Heart right ventricle (tissue), 16 donors: ENCODE results near the gene RFX1. TPM values are rescaled to one million over a fixed set of nuclear protein-coding genes. Genes with fewer than 3 reads are reported as not detected.
A peak's percentile ranks its signal among the peaks of the same experiment; 100 is the strongest.

Source experiments
- ATAC-seq, 8 donors: fragments of 200-7000 bp; cut with Tn5 transposase; one replicate each; pipeline ENCODE4 v1.9.1; 2020; ENCODE audit warnings: mild to moderate bottlenecking in 8 of 8, moderate library complexity in 8 of 8, moderate number of reproducible peaks in 1 of 8
- DNase-seq, 2 donors: peaks; one replicate each; pipeline ENCODE4 v3.0.0-alpha.2; 2020
- H3K27ac ChIP-seq, 10 donors: fragments of 200-600 bp; sonication (generic) in 2 of 10; one replicate each; pipeline versions ENCODE4 v1.5.0 to v1.8.0; 2020 to 2022; ENCODE audit warnings: mild to moderate bottlenecking in 3 of 10
- H3K27me3 ChIP-seq, 7 donors: fragments of 200-600 bp; one replicate each; pipeline ENCODE4 v1.8.0; 2021 to 2022; ENCODE audit warnings: mild to moderate bottlenecking in 2 of 7
- H3K36me3 ChIP-seq, 9 donors: fragments of 200-600 bp; sonication (generic) in 1 of 9; one replicate each; pipeline versions ENCODE4 v1.5.0 to v1.8.0; 2020 to 2022; ENCODE audit warnings: mild to moderate bottlenecking in 2 of 9
- H3K4me1 ChIP-seq, 9 donors: fragments of 200-600 bp; sonication (generic) in 1 of 9; one replicate each; pipeline versions ENCODE4 v1.5.0 to v1.8.0; 2020 to 2022; ENCODE audit warnings: mild to moderate bottlenecking in 4 of 9
- H3K4me3 ChIP-seq, 10 donors: fragments of 200-600 bp; sonication (generic) in 2 of 10; one replicate each; pipeline versions ENCODE4 v1.5.0 to v1.8.0; 2020 to 2022; ENCODE audit warnings: mild to moderate bottlenecking in 7 of 10, moderate library complexity in 2 of 10
- H3K9me3 ChIP-seq, 11 donors: fragments of 200-600 bp in 10 of 11; sonication (generic) in 2 of 11; one replicate each; pipeline versions ENCODE4 v1.5.0 to v1.8.0; 2013 to 2022; ENCODE audit warnings: mild to moderate bottlenecking in 2 of 11, control low read depth in 1 of 11, moderate library complexity in 1 of 11
- WGBS, 2 donors: extraction: QIAGEN DNeasy Blood & Tissue Kit; methylation state at CpG; one replicate each; pipeline ENCODE4 v1.1.7; 2013; ENCODE audit warnings: inconsistent platforms in 1 of 2; 5-methylcytosine and 5-hydroxymethylcytosine counted together
- intact Hi-C, 10 donors: fragments of 100-400 bp; cut with DNase I; formaldehyde crosslinking; loops; one replicate each; pipeline versions ENCODE4 v1.11.1 to v1.14.2; 2022
- polyA plus RNA-seq, 2 donors: library from polyadenylated mRNA; stranded (reverse); fragments of 200-250 nt; gene quantifications; one replicate each; pipeline ENCODE4 v1.2.3, GENCODE V29; 2013
- total RNA-seq, 10 donors: library from RNA; stranded (reverse); fragmentation: NEBNext Ultra II Directional in 3 of 10; extraction: Animal tissue kit (Norgen Biotek cat#: 25700) in 3 of 10; gene quantifications; one replicate each; pipeline versions ENCODE4 v1.2.1 to v1.2.4, GENCODE V29; 2021 to 2023
- TF ChIP-seq, protein P1 (sequence below), 9 donors: fragments of 200-600 bp; sonication (generic) in 2 of 9; IDR thresholded peaks; one replicate each; pipeline versions ENCODE4 v1.5.0 to v1.8.0; 2021 to 2022; ENCODE audit warnings: antibody characterized with exemption in 9 of 9, mild to moderate bottlenecking in 5 of 9, moderate library complexity in 1 of 9
- donor health status: Arrhythmogenic right ventricular cardiomyopathy.
- donor health status: ischemic (EF 13 %, LVEDD 7.1; RV severe dilation, severe dysfunction).
- donor health status: healthy with polysubstance abuse.
- donor health status: DM: no; HTN: yes; CAD: no.
- donor health status: DM: no; HTN: no; CAD: no.
- donor health status: ischemic (EF 25% LVEDD 6.9; RV normal size, moderate dysfunction).
- donor health status: ischemic (EF 25% LVEDD 5.7; RV mildly dilated, moderate dysfunction).
- donor health status: healthy.
- donor health status: DM: yes; HTN: yes; CAD: no.
- donor health status: Ischemic cardiomyopathy.
- donor health status: ischemic (EF 35%, LVEDD 5.7; RV mildly dilated, moderate dysfunction).
- donor health status: nonischemic (EF 11% LVEDD 7.7; RV severe dilation, severe dysfunction).
- donor health status: DM: yes; HTN: yes; CAD: no.
- donor health status: PGD.
- donor health status: ischemic (EF 29% LVEDD 5.4; RV normal size, mild dysfunction).
- donor health status: nonischemic (EF 23%, LVEDD 6.1; RV moderate dilation, normal function).

The RFX1 gene
- total and polyA plus RNA-seq, 12 donors: 2.7 to 15.8 (median 11.8) TPM

DNA sequence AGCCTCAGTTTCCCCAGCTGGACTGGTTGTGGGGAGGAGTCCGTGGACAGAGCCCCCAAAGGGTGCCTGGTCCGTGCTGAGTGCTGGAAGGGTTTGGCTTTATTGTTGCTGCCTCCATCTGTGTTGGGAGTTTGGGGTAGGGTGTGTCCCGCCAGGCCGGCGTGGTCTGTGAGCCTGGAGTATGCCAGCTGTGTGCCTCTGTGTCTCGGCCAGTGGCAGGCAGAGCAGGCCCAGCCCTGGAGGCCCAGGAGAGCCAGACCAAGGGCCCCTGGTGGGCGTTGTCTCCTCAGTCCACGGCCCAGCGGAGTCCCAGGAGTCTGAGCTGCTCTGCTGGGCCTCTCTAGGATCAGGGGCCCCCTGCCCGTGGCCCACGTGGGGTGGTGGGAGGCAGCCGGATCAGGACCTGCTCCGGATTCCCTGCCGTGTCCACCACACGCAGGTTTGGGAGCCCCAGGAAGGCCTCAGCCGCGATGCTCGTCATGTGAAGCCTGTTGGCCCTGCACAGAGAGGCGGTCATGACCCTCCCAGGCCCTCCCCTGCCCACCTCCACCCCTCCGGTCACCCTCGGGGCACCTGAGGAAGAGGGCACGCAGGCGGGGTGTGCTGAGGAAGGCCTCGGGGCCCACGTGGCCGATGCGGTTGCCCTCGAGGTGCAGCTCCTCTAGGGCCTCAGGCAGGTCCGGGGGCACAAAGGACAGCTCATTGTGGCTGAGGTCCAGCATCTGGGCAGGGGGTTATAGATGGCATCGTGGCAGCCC, 74.5 kb downstream of the RFX1 start:
- H3K27me3 ChIP-seq: peaks cover 0 to 18% (median 14%) of the 10 kb centered on the region in 7 donors
- no peaks in the 10 kb centered on the region for H3K9me3 ChIP-seq
- peaks cover 0 to 45% (median 6%) of the 10 kb centered on the region in 9 donors for H3K36me3 ChIP-seq
- no peak for DNase-seq
- peaks cover 0 to 11% (median under 1%) of the 10 kb centered on the region in 9 donors for H3K4me1 ChIP-seq
- TF ChIP-seq, protein P1, sequence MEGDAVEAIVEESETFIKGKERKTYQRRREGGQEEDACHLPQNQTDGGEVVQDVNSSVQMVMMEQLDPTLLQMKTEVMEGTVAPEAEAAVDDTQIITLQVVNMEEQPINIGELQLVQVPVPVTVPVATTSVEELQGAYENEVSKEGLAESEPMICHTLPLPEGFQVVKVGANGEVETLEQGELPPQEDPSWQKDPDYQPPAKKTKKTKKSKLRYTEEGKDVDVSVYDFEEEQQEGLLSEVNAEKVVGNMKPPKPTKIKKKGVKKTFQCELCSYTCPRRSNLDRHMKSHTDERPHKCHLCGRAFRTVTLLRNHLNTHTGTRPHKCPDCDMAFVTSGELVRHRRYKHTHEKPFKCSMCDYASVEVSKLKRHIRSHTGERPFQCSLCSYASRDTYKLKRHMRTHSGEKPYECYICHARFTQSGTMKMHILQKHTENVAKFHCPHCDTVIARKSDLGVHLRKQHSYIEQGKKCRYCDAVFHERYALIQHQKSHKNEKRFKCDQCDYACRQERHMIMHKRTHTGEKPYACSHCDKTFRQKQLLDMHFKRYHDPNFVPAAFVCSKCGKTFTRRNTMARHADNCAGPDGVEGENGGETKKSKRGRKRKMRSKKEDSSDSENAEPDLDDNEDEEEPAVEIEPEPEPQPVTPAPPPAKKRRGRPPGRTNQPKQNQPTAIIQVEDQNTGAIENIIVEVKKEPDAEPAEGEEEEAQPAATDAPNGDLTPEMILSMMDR (IDR thresholded peaks at IDR 0.05): no peak
- H3K4me3 ChIP-seq: no peak overlapping the region
- intact Hi-C loops: no loop called here
- no peak overlapping the region for H3K27ac ChIP-seq
- WGBS, 2 donors: 85 to 87% methylated on average over 30 of the region's 30 CpGs
- peak in 1 of 8 donors; percentile 12 for ATAC-seq

DNA sequence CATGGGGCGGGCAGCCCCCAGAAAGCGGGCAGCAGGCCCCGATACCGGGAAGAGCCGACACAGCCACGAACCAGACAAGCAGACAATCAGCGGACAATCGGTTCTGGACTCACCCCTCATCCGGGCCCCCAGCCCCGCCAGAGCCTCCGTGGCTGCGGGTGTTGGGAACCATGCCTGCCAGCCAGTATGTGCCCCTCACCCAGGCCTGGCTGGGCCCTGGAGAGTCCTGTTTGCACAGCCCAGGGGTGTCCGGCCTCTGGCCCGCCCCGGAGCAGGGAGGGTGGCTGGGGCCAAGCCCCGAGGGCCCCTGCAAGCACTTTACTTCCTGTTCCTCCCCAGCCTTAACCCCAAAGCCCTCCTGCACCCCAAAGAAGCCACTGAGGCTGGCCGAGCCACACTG, 75.7 kb downstream of the RFX1 start:
- Histone ChIP-seq H3K27me3 (peaks cover 0 to 9% (median 4%) of the 10 kb centered on the region in 7 donors), H3K4me3 (no peak overlapping the region), H3K36me3 (peaks cover 0 to 54% (median 8%) of the 10 kb centered on the region in 9 donors), H3K9me3 (no peaks in the 10 kb centered on the region), H3K27ac (no peak overlapping the region), H3K4me1 (peaks cover 0 to 18% (median 6%) of the 10 kb centered on the region in 9 donors)
- no peak for DNase-seq
- intact Hi-C loops: no loop called here
- WGBS, 2 donors: 88 to 90% methylated on average over 16 to 17 of the region's 17 CpGs
- ATAC-seq: no peak
- TF ChIP-seq, protein P1 (IDR thresholded peaks at IDR 0.05): no peak

DNA sequence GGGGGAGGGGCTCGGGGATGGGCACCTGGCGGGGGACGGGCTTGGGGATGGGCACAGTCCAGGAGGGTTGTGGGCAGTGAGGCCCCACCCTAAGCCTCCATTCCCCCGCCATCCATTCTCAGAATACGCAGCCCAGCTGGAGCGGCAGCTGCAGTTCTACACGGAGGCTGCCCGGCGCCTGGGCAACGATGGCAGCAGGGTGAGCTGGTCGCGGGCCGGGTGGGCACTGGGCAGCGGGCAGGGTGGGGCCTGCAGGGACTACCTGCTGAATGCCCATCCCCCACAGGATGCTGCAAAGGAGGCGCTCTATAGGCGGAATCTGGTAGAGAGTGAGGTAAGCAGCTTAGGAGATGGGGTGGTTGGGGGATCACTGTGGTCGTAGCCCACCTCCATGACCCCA, 76.2 kb downstream of the RFX1 start:
- ATAC-seq: no peak
- intact Hi-C loops: no loop called here
- no peak for DNase-seq
- H3K27me3 ChIP-seq: peaks cover 0 to 4% (median 0%) of the 10 kb centered on the region in 7 donors
- peaks cover 0 to 58% (median 10%) of the 10 kb centered on the region in 9 donors for H3K36me3 ChIP-seq
- no peak overlapping the region for H3K27ac ChIP-seq
- no peak overlapping the region for H3K4me3 ChIP-seq
- H3K9me3 ChIP-seq: no peaks in the 10 kb centered on the region
- WGBS, 2 donors: 92 to 94% methylated on average over 16 to 17 of the region's 17 CpGs
- peaks cover 0 to 18% (median 6%) of the 10 kb centered on the region in 9 donors for H3K4me1 ChIP-seq
- TF ChIP-seq, protein P1 (IDR thresholded peaks at IDR 0.05): no peak

DNA sequence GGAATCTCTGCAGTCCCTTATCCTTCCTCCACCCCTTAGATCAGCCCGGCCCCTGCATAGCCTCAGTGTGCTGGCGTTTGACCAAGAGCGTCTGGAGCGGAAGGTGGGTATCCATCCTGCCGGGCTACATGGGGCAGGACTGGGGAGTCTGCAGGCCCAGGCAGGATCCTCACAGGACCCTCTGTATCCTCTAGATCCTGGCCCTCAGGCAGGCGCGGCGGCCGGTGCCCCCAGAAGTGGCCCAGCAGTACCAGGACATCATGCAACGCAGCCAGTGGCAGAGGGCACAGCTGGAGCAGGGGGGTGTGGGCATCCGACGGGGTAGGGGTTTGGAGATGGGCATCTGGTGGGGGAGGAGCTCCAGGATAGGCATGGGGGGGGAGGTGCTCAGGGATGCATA, 76.8 kb downstream of the RFX1 start:
- DNase-seq: no peak
- H3K36me3 ChIP-seq: peaks cover 0 to 64% (median 13%) of the 10 kb centered on the region in 9 donors
- no peaks in the 10 kb centered on the region for H3K27me3 ChIP-seq
- peaks cover 0 to 18% (median 6%) of the 10 kb centered on the region in 9 donors for H3K4me1 ChIP-seq
- H3K4me3 ChIP-seq: no peak overlapping the region
- no peaks in the 10 kb centered on the region for H3K9me3 ChIP-seq
- TF ChIP-seq, protein P1 (IDR thresholded peaks at IDR 0.05): no peak
- intact Hi-C loops: no loop called here
- no peak for ATAC-seq
- H3K27ac ChIP-seq: no peak overlapping the region
- 81 to 85% methylated on average over 12 of the region's 12 CpGs for WGBS, 2 donors
